K562 treated with DMSO at 1 percent for 48 hours (cell line): ENCODE data around the gene OR1L1. TPM values are rescaled to one million over a fixed set of nuclear protein-coding genes. Genes with fewer than 3 reads are reported as not detected.

Experiments used
- total RNA-seq: library from RNA; unstranded; fragments of 300-600 nt; gene quantifications from 2 replicates; pipeline ENCODE4 v1.2.3, GENCODE V29; 2022; ENCODE audit warnings: low replicate concordance; ENCODE audit errors: extremely low read depth

OR1L1 gene, protein sequence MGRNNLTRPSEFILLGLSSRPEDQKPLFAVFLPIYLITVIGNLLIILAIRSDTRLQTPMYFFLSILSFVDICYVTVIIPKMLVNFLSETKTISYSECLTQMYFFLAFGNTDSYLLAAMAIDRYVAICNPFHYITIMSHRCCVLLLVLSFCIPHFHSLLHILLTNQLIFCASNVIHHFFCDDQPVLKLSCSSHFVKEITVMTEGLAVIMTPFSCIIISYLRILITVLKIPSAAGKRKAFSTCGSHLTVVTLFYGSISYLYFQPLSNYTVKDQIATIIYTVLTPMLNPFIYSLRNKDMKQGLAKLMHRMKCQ
- not detected in 2 replicates for total RNA-seq

DNA sequence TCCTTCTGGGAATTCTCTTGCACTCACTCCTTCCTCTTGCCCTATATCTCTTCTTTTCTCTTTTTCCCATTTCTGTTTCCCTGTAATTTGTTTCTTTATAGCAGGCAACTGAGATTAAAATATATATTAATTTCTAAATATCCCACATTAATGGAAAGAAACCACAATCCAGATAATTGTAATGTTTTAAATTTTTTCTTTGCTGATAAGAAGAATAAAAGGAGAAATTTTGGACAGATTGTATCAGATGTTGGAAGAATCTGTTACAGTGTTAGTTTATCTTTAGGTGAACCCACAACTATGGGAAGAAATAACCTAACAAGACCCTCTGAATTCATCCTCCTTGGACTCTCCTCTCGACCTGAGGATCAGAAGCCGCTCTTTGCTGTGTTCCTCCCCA is at the start of gene OR1L1:
Gene OR1L1 (plus strand): TSS at position 301 of the 400 bp plus-strand sequence. CDS start 0 bp downstream, at position 301.

DNA sequence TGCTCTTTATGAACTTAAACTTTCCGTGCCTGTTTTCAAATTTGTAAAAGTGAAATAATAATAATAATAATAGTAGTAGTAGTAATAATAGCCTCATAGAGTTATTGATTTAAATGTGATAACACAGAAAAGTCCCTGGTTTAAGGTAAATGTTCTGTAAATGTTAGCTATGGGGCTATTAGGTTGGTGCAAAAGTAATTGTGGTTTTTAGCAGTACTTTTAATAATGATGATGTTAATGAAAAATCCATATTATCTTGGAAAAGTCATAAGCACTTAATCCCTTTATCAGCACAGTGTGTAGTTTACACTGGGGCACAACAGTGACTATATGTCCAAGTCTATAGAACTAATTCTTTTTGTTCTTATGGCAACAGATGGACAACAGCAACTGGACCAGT is 47.2 kb upstream of the OR1L1 start, which contains the start of gene OR1Q1:
Gene OR1Q1 (plus strand): TSS at position 377 of the 400 bp plus-strand sequence. CDS start 0 bp downstream, at position 377.

DNA sequence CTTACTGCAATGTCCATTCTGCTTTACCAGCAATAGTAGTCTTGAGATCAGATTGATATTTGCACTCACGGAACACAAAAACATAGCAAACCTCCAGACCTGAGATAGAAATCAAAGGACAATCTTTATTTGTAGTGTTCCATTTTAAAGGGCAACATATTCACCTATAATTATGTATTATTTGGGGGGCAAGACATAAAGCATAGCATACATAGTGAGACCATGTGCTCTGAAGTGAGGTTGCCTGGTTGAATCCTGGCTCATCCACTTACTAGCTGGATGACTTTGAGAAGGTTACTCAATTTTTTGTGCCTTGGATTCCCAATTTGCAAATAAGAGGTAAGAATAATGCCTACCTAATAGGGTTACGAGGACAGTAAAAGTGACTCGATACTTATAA is 4.0 kb upstream of the OR1L1 start, which contains the start of gene OR1B1:
Gene OR1B1 (minus strand): TSS at position 101 of the 400 bp plus-strand sequence.

Other genes starting within 250 kb of the OR1L1 start
- gene OR1J1, start 183.8 kb upstream of the OR1L1 start, total RNA-seq: not detected in 2 replicates
- not detected in 2 replicates for gene OR1J2, start 150.9 kb upstream of the OR1L1 start, total RNA-seq
- gene OR1J4, start 142.6 kb upstream of the OR1L1 start, total RNA-seq: not detected in 2 replicates
- gene OR1N1, start 134.4 kb upstream of the OR1L1 start, total RNA-seq: not detected in 2 replicates
- gene OR1N2, start 108.6 kb upstream of the OR1L1 start, total RNA-seq: not detected in 2 replicates
- not detected in 2 replicates for gene OR1L8, start 78.3 kb upstream of the OR1L1 start, total RNA-seq
- not detected in 2 replicates for gene OR1Q1, start 47.0 kb upstream of the OR1L1 start, total RNA-seq
- gene OR1B1, start 4.1 kb upstream of the OR1L1 start, total RNA-seq: not detected in 2 replicates
- gene OR1L3, start 13.4 kb downstream of the OR1L1 start, total RNA-seq: not detected in 2 replicates
- not detected in 2 replicates for gene OR1L4, start 62.3 kb downstream of the OR1L1 start, total RNA-seq
- not detected in 2 replicates for gene OR1L6, start 80.6 kb downstream of the OR1L1 start, total RNA-seq
- not detected in 2 replicates for gene OR5C1, start 127.2 kb downstream of the OR1L1 start, total RNA-seq
- gene OR1K1, start 138.4 kb downstream of the OR1L1 start, total RNA-seq: not detected in 2 replicates
- not detected in 2 replicates for gene PDCL, start 166.9 kb downstream of the OR1L1 start, total RNA-seq
- gene RC3H2, start 243.6 kb downstream of the OR1L1 start, total RNA-seq: not detected in 2 replicates